Effector memory CD4-positive, alpha-beta T cell (primary cell): ENCODE measurements around the gene PAX6.

Source experiments
- DNase-seq, 3 donors: peaks; one replicate each; pipeline ENCODE4 v3.0.0-alpha.2; 2020
- H3K27ac ChIP-seq: 2 replicates; pipeline ENCODE4 v1.7.0; 2013; ENCODE audit warnings: mild to moderate bottlenecking, low read length, moderate library complexity; ENCODE audit not compliant: insufficient read depth, poor library complexity, severe bottlenecking
- H3K27me3 ChIP-seq: replicated peaks from 2 replicates; pipeline ENCODE4 v1.7.0; 2013; ENCODE audit warnings: mild to moderate bottlenecking, low read length; ENCODE audit not compliant: insufficient read depth, control insufficient read depth, poor library complexity, severe bottlenecking
- H3K36me3 ChIP-seq: 2 replicates; pipeline ENCODE4 v1.7.0; 2013; ENCODE audit warnings: mild to moderate bottlenecking, low read length, moderate library complexity; ENCODE audit not compliant: control insufficient read depth, insufficient read depth
- H3K4me1 ChIP-seq: 2 replicates; pipeline ENCODE4 v1.7.0; 2013; ENCODE audit warnings: low read length, mild to moderate bottlenecking; ENCODE audit not compliant: control insufficient read depth, insufficient read depth, poor library complexity, severe bottlenecking
- H3K4me3 ChIP-seq: 2 replicates; pipeline ENCODE4 v1.7.0; 2013; ENCODE audit warnings: low read length, low read depth, mild to moderate bottlenecking; ENCODE audit not compliant: insufficient read depth, poor library complexity, severe bottlenecking
- H3K9me3 ChIP-seq: 2 replicates; pipeline ENCODE4 v1.7.0; 2013; ENCODE audit warnings: mild to moderate bottlenecking, low read length, moderate library complexity; ENCODE audit not compliant: control insufficient read depth

PAX6 gene

DNA sequence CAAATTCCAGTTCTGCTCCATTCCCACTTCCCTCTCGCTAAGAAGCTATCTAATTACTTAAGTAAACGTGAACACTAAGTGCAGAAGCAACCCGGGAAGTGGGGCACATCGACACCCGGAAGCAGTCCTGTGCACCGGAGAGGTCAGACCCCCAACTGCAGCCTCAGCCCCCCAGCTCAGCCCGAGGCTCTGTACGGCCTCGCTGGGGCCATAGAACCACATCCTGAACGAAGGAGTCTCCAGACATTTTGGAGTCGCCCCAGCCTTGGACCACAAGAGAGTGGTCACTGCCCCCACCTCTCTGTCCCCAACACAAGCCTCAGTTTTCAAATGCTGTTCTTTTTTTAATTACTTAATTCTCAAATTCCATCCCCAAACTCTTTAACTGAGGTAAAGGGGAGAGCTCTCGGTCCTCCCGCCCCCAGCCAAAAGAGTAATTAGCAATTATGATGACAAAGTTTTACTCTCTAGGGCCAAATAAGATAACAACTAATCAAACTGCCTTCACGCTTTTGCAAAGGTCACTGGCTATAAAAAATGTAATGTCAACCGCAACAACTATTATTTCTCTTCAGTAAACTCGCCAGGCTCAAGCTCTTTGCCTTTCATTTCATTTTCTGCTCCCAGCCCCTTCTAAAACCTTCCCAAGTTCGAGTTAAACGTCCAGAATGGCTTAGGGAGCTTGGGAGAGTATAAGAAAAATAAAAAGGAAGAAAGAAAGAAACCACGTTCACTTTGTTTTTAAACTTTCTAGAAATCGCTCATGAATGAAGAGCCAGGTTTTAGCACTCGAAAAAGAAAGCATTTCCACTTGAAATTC, 2.2 kb downstream of the PAX6 start:
- Histone ChIP-seq H3K36me3 (no peaks in the 10 kb centered on the region), H3K4me3 (no peak overlapping the region), H3K27ac (no peak overlapping the region), H3K27me3 (peaks cover 92% of the 10 kb centered on the region), H3K9me3 (no peaks in the 10 kb centered on the region), H3K4me1 (peaks cover 66% of the 10 kb centered on the region)
- DNase-seq = no peak

DNA sequence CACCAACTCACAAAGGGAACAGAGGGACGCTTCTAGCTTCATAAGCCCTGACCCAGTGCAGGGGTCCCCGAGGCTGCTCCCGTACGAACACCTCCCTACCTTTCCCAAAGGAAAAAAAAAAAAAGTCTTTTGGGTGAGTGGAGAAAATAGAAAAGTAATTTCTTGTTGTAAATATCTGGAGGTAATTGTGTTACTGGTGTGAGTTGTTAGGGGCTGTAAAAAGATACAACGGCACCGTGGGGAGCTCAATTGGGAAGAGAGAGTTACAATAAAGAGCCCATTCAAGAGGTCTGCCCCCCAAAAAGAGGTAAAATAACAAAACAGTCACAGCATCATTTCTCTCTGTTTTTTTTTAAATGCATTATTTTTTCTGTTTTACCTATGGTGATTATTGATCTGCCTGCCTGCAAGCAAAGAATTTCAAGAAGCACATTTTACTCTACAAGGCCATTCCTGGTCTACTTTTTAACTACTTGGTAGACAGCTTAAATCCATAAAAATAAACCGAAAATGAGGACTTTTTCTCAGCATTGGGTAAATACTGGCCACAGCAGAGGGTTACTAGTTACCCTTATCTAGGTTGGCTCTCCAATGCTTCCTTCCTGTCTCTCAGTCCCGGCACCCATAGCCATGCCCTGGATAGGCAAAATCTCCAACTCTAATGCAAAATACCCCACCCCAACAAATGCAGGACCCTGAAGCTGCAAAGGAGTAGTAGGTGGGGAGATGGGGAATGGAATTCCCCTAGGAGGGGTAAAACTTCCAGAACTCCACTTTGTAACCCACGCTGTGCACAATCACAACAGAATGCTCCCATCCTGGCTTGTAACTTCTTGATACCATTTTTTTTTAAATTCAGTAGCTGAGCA, 3.1 kb downstream of the PAX6 start:
- no peak overlapping the region for H3K4me3 ChIP-seq
- H3K4me1 ChIP-seq = peaks cover 61% of the 10 kb centered on the region
- no peak for DNase-seq
- peaks cover 93% of the 10 kb centered on the region for H3K27me3 ChIP-seq
- H3K36me3 ChIP-seq = no peaks in the 10 kb centered on the region
- H3K27ac ChIP-seq = no peak overlapping the region
- no peaks in the 10 kb centered on the region for H3K9me3 ChIP-seq

DNA sequence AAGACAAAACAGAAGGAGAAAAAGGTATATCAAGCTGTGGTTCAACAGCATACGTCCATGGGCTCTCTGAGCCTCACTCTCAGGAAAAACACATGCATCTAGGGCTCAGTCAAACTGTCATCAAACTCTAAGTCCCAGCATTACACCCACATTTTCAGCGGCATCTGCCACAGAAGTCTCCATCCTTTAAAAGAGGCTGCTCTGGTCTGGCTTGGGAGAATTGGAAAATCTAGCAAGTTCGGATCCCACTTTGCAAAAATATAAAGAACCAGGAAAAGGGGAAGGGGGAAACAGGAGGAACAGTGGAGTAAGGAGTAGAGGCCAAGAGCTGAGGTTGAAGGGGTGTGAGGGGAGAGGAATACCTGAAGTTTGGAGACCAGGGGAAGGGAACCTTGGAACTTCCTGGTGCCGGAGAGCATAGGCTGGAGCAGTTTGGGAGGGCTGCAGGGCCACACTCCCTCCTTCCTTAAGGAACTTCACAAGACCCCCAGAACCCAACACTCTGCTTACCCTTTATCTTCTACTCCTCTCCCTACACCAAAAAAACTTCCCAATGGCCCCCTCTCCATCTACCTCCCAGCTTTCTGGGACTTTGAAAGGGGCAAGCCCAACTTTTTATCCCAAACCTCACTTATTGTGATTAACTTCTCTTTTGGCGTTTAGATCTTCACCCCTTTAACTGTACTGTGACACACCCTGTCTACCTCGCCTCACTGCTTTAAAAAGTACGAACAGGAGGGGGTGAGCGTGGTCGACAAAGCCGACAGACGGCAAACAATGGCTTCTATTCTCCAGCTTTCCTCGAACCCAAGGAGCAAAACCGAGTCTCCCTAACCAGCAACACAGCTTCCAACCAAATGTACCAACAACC, 4.0 kb downstream of the PAX6 start:
- peaks cover 53% of the 10 kb centered on the region for H3K4me1 ChIP-seq
- H3K4me3 ChIP-seq = no peak overlapping the region

DNA sequence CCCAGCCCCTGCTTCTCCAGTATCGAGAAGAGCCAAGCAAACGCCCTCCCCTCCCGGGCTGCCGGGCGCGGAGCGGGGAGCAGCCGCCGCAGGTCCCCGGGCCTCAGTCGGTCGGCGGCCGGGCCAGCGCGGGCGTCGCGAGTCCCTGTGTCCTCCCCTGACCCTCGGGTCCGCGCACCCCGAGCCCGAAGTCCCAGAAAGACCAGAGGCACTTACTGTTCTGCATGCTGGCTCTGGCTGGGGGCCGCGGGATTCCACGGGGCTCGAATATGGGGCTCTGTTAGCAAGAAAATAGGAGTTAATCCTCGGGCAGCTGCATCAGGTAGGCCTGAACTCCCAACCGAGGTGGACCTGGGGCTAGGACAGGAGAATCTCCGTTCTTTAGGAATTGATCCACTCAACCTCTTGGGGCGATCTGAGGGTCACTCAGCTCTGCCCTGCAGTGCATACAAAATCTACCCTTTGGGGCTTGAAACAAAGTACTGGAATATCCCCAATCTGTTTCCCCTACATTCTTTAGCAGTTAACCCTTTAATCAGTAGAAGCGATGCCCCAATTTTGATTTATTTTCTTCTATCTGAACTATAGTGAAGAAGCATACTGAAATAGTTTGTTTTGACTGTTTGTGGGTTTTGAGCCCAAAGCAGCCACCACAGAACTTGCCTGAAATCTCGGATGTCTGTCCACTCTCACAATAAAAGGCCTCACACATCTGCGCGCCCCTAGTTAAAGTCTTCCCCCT, 4.8 kb downstream of the PAX6 start:
- Histone ChIP-seq H3K9me3 (no peaks in the 10 kb centered on the region), H3K4me1 (peaks cover 46% of the 10 kb centered on the region)

More for the DNA sequence above, 4.0 kb downstream of the PAX6 start:
- Histone ChIP-seq H3K36me3 (no peaks in the 10 kb centered on the region), H3K9me3 (no peaks in the 10 kb centered on the region), H3K27me3 (peaks cover 92% of the 10 kb centered on the region), H3K27ac (no peak overlapping the region)
- no peak for DNase-seq

DNA sequence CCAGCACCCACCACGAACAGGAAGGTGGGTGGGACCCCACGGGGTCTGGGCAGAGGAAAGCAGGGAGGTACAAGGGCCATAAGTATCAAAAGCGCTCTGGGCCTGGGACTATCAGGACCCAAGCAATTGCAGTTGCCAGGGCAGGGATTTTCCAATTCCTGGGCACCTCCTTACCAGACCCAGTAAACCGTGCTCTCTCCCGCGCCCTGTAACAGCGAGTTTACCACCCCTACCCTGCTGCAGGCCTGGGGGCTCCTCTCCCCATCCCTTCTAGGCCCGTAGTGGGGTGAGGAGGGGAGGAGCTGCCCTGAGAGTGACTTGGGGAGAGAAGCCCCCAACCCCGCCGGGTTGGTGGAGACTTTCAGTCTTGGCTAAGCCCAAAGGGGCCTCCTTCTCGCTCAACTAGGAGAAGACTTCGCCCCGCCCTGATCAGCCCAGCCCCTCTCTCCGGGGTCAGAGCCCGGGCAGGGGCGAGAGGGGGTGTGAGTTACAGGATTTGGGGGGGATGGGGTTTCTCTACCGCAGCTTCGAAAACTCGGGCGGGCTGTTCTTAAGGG, 5.4 kb downstream of the PAX6 start:
- Histone ChIP-seq H3K27ac (no peak overlapping the region), H3K4me1 (peaks cover 39% of the 10 kb centered on the region), H3K27me3 (peaks cover 94% of the 10 kb centered on the region), H3K4me3 (no peak overlapping the region), H3K36me3 (no peaks in the 10 kb centered on the region), H3K9me3 (no peaks in the 10 kb centered on the region)
- no peak for DNase-seq

More for the DNA sequence above, 4.8 kb downstream of the PAX6 start:
- Histone ChIP-seq H3K4me3 (no peak overlapping the region), H3K36me3 (no peaks in the 10 kb centered on the region), H3K27ac (no peak overlapping the region), H3K27me3 (peaks cover 94% of the 10 kb centered on the region)
- no peak for DNase-seq

DNA sequence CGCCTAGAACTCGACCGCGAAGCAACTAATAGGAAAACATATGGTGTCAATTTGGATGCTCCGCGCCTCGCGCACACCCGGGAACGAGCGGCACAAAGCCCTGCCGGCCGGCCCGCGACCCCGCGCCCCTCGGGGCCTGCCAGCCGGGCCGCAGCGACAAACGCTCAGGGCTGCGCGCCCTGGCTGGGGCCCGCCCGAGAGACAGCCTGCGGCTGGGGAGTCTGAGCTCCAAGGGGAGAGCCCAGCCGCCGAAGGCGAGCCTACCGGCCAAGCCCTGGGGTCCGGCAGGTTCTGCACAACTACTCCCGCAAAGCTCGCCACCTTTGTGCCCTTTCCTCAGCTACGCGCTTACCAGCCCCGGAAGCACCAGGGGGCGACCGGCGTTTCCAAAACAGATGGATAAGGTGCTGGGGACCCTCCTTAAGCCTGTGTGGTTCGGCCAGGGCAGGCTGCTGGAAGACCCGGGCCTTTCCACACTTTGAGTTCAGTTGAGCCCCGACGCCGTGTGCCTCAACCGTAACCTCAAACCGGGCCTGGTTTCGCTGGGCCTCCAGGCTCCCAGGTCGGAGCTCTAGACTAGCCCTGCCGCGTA, 6.0 kb downstream of the PAX6 start:
- Histone ChIP-seq H3K27ac (no peak overlapping the region), H3K36me3 (no peaks in the 10 kb centered on the region), H3K4me3 (no peak overlapping the region), H3K27me3 (peaks cover 93% of the 10 kb centered on the region), H3K4me1 (peaks cover 33% of the 10 kb centered on the region), H3K9me3 (no peaks in the 10 kb centered on the region)
- DNase-seq = no peak

DNA sequence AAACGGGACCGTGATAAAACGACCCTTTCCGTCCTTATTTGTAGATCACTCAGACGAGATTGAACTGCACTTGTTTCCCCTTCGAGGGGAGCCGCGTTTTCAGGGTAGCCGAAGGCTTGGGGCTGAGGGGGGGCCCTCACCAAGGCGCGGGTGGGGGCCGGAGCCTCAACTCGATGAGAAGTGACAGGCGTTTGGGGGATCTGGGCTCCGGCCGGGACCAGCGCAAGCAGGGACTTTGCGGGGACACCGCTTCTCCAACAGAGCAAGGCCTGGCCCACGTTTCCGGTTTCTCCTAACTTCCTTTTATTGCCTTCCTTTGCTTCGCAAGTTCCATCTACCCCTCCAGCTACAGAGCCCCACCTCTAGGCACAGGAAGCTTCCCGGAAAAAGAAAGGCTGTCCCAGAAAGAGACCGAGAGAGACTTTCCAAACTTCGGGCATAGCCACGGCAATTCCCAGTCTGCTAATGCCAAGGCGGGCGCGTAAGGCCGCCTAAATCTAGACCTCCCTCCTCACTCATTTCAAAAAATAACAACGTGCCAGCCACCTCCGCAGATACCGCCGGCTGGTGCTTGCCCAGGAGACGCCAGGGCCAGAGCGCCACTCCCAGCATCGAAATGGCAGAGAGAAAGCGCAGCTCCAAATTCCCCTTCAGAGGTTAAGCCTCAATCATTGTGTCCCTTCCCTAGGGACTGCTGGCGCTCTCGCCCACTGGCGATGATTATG, 6.6 kb downstream of the PAX6 start:
- DNase-seq = no peak
- H3K36me3 ChIP-seq = no peaks in the 10 kb centered on the region
- no peaks in the 10 kb centered on the region for H3K9me3 ChIP-seq
- H3K4me1 ChIP-seq = peaks cover 27% of the 10 kb centered on the region
- no peak overlapping the region for H3K4me3 ChIP-seq
- H3K27ac ChIP-seq = no peak overlapping the region
- peaks cover 93% of the 10 kb centered on the region for H3K27me3 ChIP-seq

DNA sequence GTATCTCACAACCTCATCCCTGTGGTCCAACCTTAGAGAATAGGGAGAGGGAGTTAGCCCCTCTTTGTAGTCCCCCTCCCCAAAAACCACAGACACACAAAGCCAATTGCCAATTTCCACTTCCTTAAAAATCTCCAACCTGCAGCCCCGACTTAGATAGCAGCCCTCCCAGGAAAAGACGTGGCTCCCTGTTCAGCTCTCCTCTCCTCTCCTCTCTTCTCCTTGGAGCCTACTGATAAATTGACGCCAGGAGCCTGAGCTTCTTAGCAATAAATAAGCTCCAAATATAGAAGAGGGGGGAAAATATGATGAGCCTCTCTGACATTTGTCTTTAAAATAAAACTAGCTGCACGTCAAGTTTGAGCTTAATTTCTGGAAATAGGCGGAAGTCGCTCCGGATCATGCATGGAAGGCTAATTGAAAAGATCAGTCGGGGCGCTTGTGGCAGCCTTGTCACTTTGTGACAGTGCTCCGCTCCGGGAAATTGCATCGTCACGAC, 7.3 kb downstream of the PAX6 start:
- Histone ChIP-seq H3K36me3 (no peaks in the 10 kb centered on the region), H3K4me1 (peaks cover 27% of the 10 kb centered on the region), H3K9me3 (no peaks in the 10 kb centered on the region), H3K4me3 (no peak overlapping the region), H3K27me3 (peaks cover 92% of the 10 kb centered on the region), H3K27ac (no peak overlapping the region)
- no peak for DNase-seq
